ENCODE data around the gene PRDM16. TPM values are rescaled to one million over a fixed set of nuclear protein-coding genes. Genes with fewer than 3 reads are reported as not detected.
A peak's percentile ranks its signal among the peaks of the same experiment; 100 is the strongest.

The PRDM16 gene
- total and polyA plus RNA-seq, 4 donors, result 5.0 to 80.7 (median 41.5) TPM

GRCh38 chr1:3352299-3352951 is 283.4 kb downstream of the PRDM16 start:
- intact Hi-C loops (cut with DNase I), result loop anchor here (2.0 to 10.0 kb wide), 5 partner anchors 40 to 286 kb away; no protein-coding TSS in a partner anchor
- WGBS, 2 donors, result 3 to 6% methylated on average over 27 to 30 of the region's 30 CpGs

GRCh38 chr1:3352952-3353331 is 283.9 kb downstream of the PRDM16 start:
- DNase-seq (peak; percentile 85 to 90), ATAC-seq (ENCODE audit: low FRiP score) (peak; percentile 12)
- H3K36me3 ChIP-seq (ENCODE audit: control insufficient read depth in 1 of 2, insufficient read depth in 2 of 2, low read length in 1 of 2), result no peaks in the 10 kb centered on the region
- H3K4me1 ChIP-seq (ENCODE audit: control insufficient read depth in 1 of 2, insufficient read depth in 2 of 2, low read length in 2 of 2), result peaks cover 2 to 3% of the 10 kb centered on the region in 2 donors
- 8 to 10% methylated on average over 13 of the region's 13 CpGs for WGBS, 2 donors
- H3K27ac ChIP-seq (ENCODE audit: low read depth in 1 of 2, low read length in 2 of 2), result peak overlapping the region; percentile 93 to 98
- no peak overlapping the region for H3K4me3 ChIP-seq (ENCODE audit: low read length in 2 of 2)
- H3K27me3 ChIP-seq (ENCODE audit: control insufficient read depth in 1 of 2, insufficient read depth in 2 of 2, low read length in 1 of 2), result no peaks in the 10 kb centered on the region
- H3K9me3 ChIP-seq (ENCODE audit: control insufficient read depth, low read length), result no peaks in the 10 kb centered on the region
- intact Hi-C loops (cut with DNase I), result loop anchor here (2.0 to 10.0 kb wide), 5 partner anchors 41 to 286 kb away; no protein-coding TSS in a partner anchor

More at GRCh38 chr1:3352299-3352951, 283.4 kb downstream of the PRDM16 start:
- Histone ChIP-seq H3K4me3 (ENCODE audit: low read length in 2 of 2) (no peak overlapping the region), H3K27ac (ENCODE audit: low read depth in 1 of 2, low read length in 2 of 2) (peak overlapping the region; percentile 93 to 100), H3K9me3 (ENCODE audit: control insufficient read depth, low read length) (no peaks in the 10 kb centered on the region), H3K4me1 (ENCODE audit: control insufficient read depth in 1 of 2, insufficient read depth in 2 of 2, low read length in 2 of 2) (peaks cover 2 to 3% of the 10 kb centered on the region in 2 donors), H3K27me3 (ENCODE audit: control insufficient read depth in 1 of 2, insufficient read depth in 2 of 2, low read length in 1 of 2) (no peaks in the 10 kb centered on the region), H3K36me3 (ENCODE audit: control insufficient read depth in 1 of 2, insufficient read depth in 2 of 2, low read length in 1 of 2) (no peaks in the 10 kb centered on the region)
- DNase-seq (peak; percentile 80 to 89), ATAC-seq (ENCODE audit: low FRiP score) (peak; percentile 65)

GRCh38 chr1:3353876-3354275 is 284.9 kb downstream of the PRDM16 start:
- H3K27me3 ChIP-seq (ENCODE audit: control insufficient read depth in 1 of 2, insufficient read depth in 2 of 2, low read length in 1 of 2), result no peaks in the 10 kb centered on the region
- ATAC-seq (ENCODE audit: low FRiP score) (no peak), DNase-seq (no peak)
- 18 to 28% methylated on average over 8 of the region's 8 CpGs for WGBS, 2 donors
- H3K27ac ChIP-seq (ENCODE audit: low read depth in 1 of 2, low read length in 2 of 2), result peak overlapping the region; percentile 93 to 98
- no peaks in the 10 kb centered on the region for H3K9me3 ChIP-seq (ENCODE audit: control insufficient read depth, low read length)
- H3K4me1 ChIP-seq (ENCODE audit: control insufficient read depth in 1 of 2, insufficient read depth in 2 of 2, low read length in 2 of 2), result peaks cover 2 to 3% of the 10 kb centered on the region in 2 donors
- no peak overlapping the region for H3K4me3 ChIP-seq (ENCODE audit: low read length in 2 of 2)
- no peaks in the 10 kb centered on the region for H3K36me3 ChIP-seq (ENCODE audit: control insufficient read depth in 1 of 2, insufficient read depth in 2 of 2, low read length in 1 of 2)
- intact Hi-C loops (cut with DNase I), result loop anchor here (2.0 to 10.0 kb wide), 5 partner anchors 42 to 287 kb away; no protein-coding TSS in a partner anchor

- peak overlapping the region; percentile 76 to 98 for H3K27ac ChIP-seq (ENCODE audit: low read depth in 1 of 2, low read length in 2 of 2)
- 54 to 66% methylated on average over 7 to 8 of the region's 8 CpGs for WGBS, 2 donors
- no peak for ATAC-seq (ENCODE audit: low FRiP score)
- H3K27me3 ChIP-seq (ENCODE audit: control insufficient read depth in 1 of 2, insufficient read depth in 2 of 2, low read length in 1 of 2), result no peaks in the 10 kb centered on the region
- DNase-seq, result no peak
- no peaks in the 10 kb centered on the region for H3K36me3 ChIP-seq (ENCODE audit: control insufficient read depth in 1 of 2, insufficient read depth in 2 of 2, low read length in 1 of 2)
- H3K9me3 ChIP-seq (ENCODE audit: control insufficient read depth, low read length), result no peaks in the 10 kb centered on the region
- H3K4me1 ChIP-seq (ENCODE audit: control insufficient read depth in 1 of 2, insufficient read depth in 2 of 2, low read length in 2 of 2), result peaks cover 0 to 2% of the 10 kb centered on the region in 2 donors
- intact Hi-C loops (cut with DNase I), result loop anchor here in 1 of 2 donors (10.0 kb wide), 1 partner anchor 160 kb away; no protein-coding TSS in a partner anchor
- no peak overlapping the region for H3K4me3 ChIP-seq (ENCODE audit: low read length in 2 of 2)
Measured at GRCh38 chr1:3355089-3355488, 286.1 kb downstream of the PRDM16 start.

- H3K9me3 ChIP-seq (ENCODE audit: control insufficient read depth, low read length), result no peaks in the 10 kb centered on the region
- H3K4me1 ChIP-seq (ENCODE audit: control insufficient read depth in 1 of 2, insufficient read depth in 2 of 2, low read length in 2 of 2), result peaks cover 0 to 2% of the 10 kb centered on the region in 2 donors
- ATAC-seq (ENCODE audit: low FRiP score) (no peak), DNase-seq (no peak)
- no peak overlapping the region for H3K4me3 ChIP-seq (ENCODE audit: low read length in 2 of 2)
- intact Hi-C loops (cut with DNase I), result loop anchor here in 1 of 2 donors (10.0 kb wide), 1 partner anchor 161 kb away; no protein-coding TSS in a partner anchor
- H3K36me3 ChIP-seq (ENCODE audit: control insufficient read depth in 1 of 2, insufficient read depth in 2 of 2, low read length in 1 of 2), result no peaks in the 10 kb centered on the region
- 18 to 28% methylated on average over 37 of the region's 37 CpGs for WGBS, 2 donors
- H3K27me3 ChIP-seq (ENCODE audit: control insufficient read depth in 1 of 2, insufficient read depth in 2 of 2, low read length in 1 of 2), result no peaks in the 10 kb centered on the region
- peak overlapping the region; percentile 76 to 98 for H3K27ac ChIP-seq (ENCODE audit: low read depth in 1 of 2, low read length in 2 of 2)
Measured at GRCh38 chr1:3355894-3356826, 287.2 kb downstream of the PRDM16 start.

GRCh38 chr1:3356827-3357460 is 287.9 kb downstream of the PRDM16 start:
- ATAC-seq (ENCODE audit: low FRiP score), result no peak
- 24 to 26% methylated on average over 21 of the region's 21 CpGs for WGBS, 2 donors
- no peaks in the 10 kb centered on the region for H3K27me3 ChIP-seq (ENCODE audit: control insufficient read depth in 1 of 2, insufficient read depth in 2 of 2, low read length in 1 of 2)
- H3K4me1 ChIP-seq (ENCODE audit: control insufficient read depth in 1 of 2, insufficient read depth in 2 of 2, low read length in 2 of 2), result peaks cover 0 to 2% of the 10 kb centered on the region in 2 donors
- no peak for DNase-seq
- H3K4me3 ChIP-seq (ENCODE audit: low read length in 2 of 2), result no peak overlapping the region
- no peaks in the 10 kb centered on the region for H3K9me3 ChIP-seq (ENCODE audit: control insufficient read depth, low read length)
- peak overlapping the region; percentile 76 to 98 for H3K27ac ChIP-seq (ENCODE audit: low read depth in 1 of 2, low read length in 2 of 2)
- intact Hi-C loops (cut with DNase I), result loop anchor here in 1 of 2 donors (10.0 kb wide), 1 partner anchor 162 kb away; no protein-coding TSS in a partner anchor
- H3K36me3 ChIP-seq (ENCODE audit: control insufficient read depth in 1 of 2, insufficient read depth in 2 of 2, low read length in 1 of 2), result no peaks in the 10 kb centered on the region

GRCh38 chr1:3357526-3358297 is 288.7 kb downstream of the PRDM16 start:
- Histone ChIP-seq H3K27me3 (ENCODE audit: control insufficient read depth in 1 of 2, insufficient read depth in 2 of 2, low read length in 1 of 2) (no peaks in the 10 kb centered on the region), H3K4me1 (ENCODE audit: control insufficient read depth in 1 of 2, insufficient read depth in 2 of 2, low read length in 2 of 2) (peaks cover 0 to 2% of the 10 kb centered on the region in 2 donors), H3K4me3 (ENCODE audit: low read length in 2 of 2) (no peak overlapping the region), H3K36me3 (ENCODE audit: control insufficient read depth in 1 of 2, insufficient read depth in 2 of 2, low read length in 1 of 2) (no peaks in the 10 kb centered on the region), H3K9me3 (ENCODE audit: control insufficient read depth, low read length) (no peaks in the 10 kb centered on the region), H3K27ac (ENCODE audit: low read depth in 1 of 2, low read length in 2 of 2) (peak overlapping the region; percentile 6 to 98)
- intact Hi-C loops (cut with DNase I), result loop anchor here in 1 of 2 donors (10.0 kb wide), 1 partner anchor 163 kb away; no protein-coding TSS in a partner anchor
- DNase-seq, result no peak
- ATAC-seq (ENCODE audit: low FRiP score), result no peak
- WGBS, 2 donors, result 68 to 81% methylated on average over 20 to 25 of the region's 25 CpGs

Measured in aorta (tissue), 5 donors.